ENCODE data around the gene STAM.

STAM gene

GRCh38 chr10:17682236-17682946 lies 38.4 kb downstream of the STAM start:
- peaks cover 9% of the 10 kb centered on the region; the same call in 1 of the 2 replicates for H3K4me1 ChIP-seq (ENCODE audit: insufficient read depth, low read length)
- no peaks in the 10 kb centered on the region for H3K27me3 ChIP-seq (ENCODE audit: insufficient read depth, low read length)
- no peak overlapping the region for H3K27ac ChIP-seq (ENCODE audit: low read length)
- no peak overlapping the region for H3K4me3 ChIP-seq (ENCODE audit: low read length)
- H3K36me3 ChIP-seq (ENCODE audit: insufficient read depth, low read depth, low read length), result no peaks in the 10 kb centered on the region
- H3K9me3 ChIP-seq (ENCODE audit: insufficient read depth, low read depth, low read length), result no peaks in the 10 kb centered on the region
- H3K9ac ChIP-seq (ENCODE audit: low read depth, low read length), result no peak overlapping the region

- no peak overlapping the region for H3K9ac ChIP-seq (ENCODE audit: low read depth, low read length)
- no peak overlapping the region for H3K27ac ChIP-seq (ENCODE audit: low read length)
- H3K4me3 ChIP-seq (ENCODE audit: low read length), result no peak overlapping the region
- no peaks in the 10 kb centered on the region for H3K36me3 ChIP-seq (ENCODE audit: insufficient read depth, low read depth, low read length)
- no peaks in the 10 kb centered on the region for H3K9me3 ChIP-seq (ENCODE audit: insufficient read depth, low read depth, low read length)
- H3K4me1 ChIP-seq (ENCODE audit: insufficient read depth, low read length), result peaks cover 9% of the 10 kb centered on the region; the same call in 1 of the 2 replicates
- H3K27me3 ChIP-seq (ENCODE audit: insufficient read depth, low read length), result no peaks in the 10 kb centered on the region
These were observed 39.6 kb downstream of the STAM start for GRCh38 chr10:17683541-17683940.

GRCh38 chr10:17684537-17684936 lies 40.6 kb downstream of the STAM start:
- Histone ChIP-seq H3K9ac (ENCODE audit: low read depth, low read length) (no peak overlapping the region), H3K4me3 (ENCODE audit: low read length) (no peak overlapping the region), H3K27ac (ENCODE audit: low read length) (no peak overlapping the region), H3K4me1 (ENCODE audit: insufficient read depth, low read length) (peaks cover 5% of the 10 kb centered on the region; the same call in 1 of the 2 replicates), H3K9me3 (ENCODE audit: insufficient read depth, low read depth, low read length) (no peaks in the 10 kb centered on the region), H3K27me3 (ENCODE audit: insufficient read depth, low read length) (no peaks in the 10 kb centered on the region), H3K36me3 (ENCODE audit: insufficient read depth, low read depth, low read length) (peaks cover 6% of the 10 kb centered on the region; the same call in 1 of the 2 replicates)

GRCh38 chr10:17685233-17685840 lies 41.4 kb downstream of the STAM start:
- Histone ChIP-seq H3K27ac (ENCODE audit: low read length) (no peak overlapping the region), H3K9ac (ENCODE audit: low read depth, low read length) (no peak overlapping the region), H3K4me3 (ENCODE audit: low read length) (no peak overlapping the region), H3K27me3 (ENCODE audit: insufficient read depth, low read length) (no peaks in the 10 kb centered on the region), H3K9me3 (ENCODE audit: insufficient read depth, low read depth, low read length) (no peaks in the 10 kb centered on the region), H3K4me1 (ENCODE audit: insufficient read depth, low read length) (no peaks in the 10 kb centered on the region; the same call in 1 of the 2 replicates), H3K36me3 (ENCODE audit: insufficient read depth, low read depth, low read length) (peaks cover 6% of the 10 kb centered on the region; the same call in 1 of the 2 replicates)

GRCh38 chr10:17687117-17687831 lies 43.3 kb downstream of the STAM start:
- H3K9me3 ChIP-seq (ENCODE audit: insufficient read depth, low read depth, low read length), result no peaks in the 10 kb centered on the region
- no peaks in the 10 kb centered on the region for H3K4me1 ChIP-seq (ENCODE audit: insufficient read depth, low read length)
- no peak overlapping the region for H3K4me3 ChIP-seq (ENCODE audit: low read length)
- H3K27me3 ChIP-seq (ENCODE audit: insufficient read depth, low read length), result no peaks in the 10 kb centered on the region
- no peak overlapping the region for H3K27ac ChIP-seq (ENCODE audit: low read length)
- H3K9ac ChIP-seq (ENCODE audit: low read depth, low read length), result no peak overlapping the region
- H3K36me3 ChIP-seq (ENCODE audit: insufficient read depth, low read depth, low read length), result peaks cover 6% of the 10 kb centered on the region; the same call in 1 of the 2 replicates

GRCh38 chr10:17689137-17689536 lies 45.2 kb downstream of the STAM start:
- peaks cover 17% of the 10 kb centered on the region; the same call in 1 of the 2 replicates for H3K36me3 ChIP-seq (ENCODE audit: insufficient read depth, low read depth, low read length)
- no peaks in the 10 kb centered on the region for H3K9me3 ChIP-seq (ENCODE audit: insufficient read depth, low read depth, low read length)
- H3K4me1 ChIP-seq (ENCODE audit: insufficient read depth, low read length), result no peaks in the 10 kb centered on the region
- H3K27ac ChIP-seq (ENCODE audit: low read length), result no peak overlapping the region
- H3K27me3 ChIP-seq (ENCODE audit: insufficient read depth, low read length), result no peaks in the 10 kb centered on the region
- no peak overlapping the region for H3K4me3 ChIP-seq (ENCODE audit: low read length)
- H3K9ac ChIP-seq (ENCODE audit: low read depth, low read length), result no peak overlapping the region

- Histone ChIP-seq H3K4me1 (ENCODE audit: insufficient read depth, low read length) (no peaks in the 10 kb centered on the region), H3K9ac (ENCODE audit: low read depth, low read length) (no peak overlapping the region), H3K27ac (ENCODE audit: low read length) (no peak overlapping the region), H3K9me3 (ENCODE audit: insufficient read depth, low read depth, low read length) (no peaks in the 10 kb centered on the region), H3K36me3 (ENCODE audit: insufficient read depth, low read depth, low read length) (peaks cover 37% of the 10 kb centered on the region; the same call in 1 of the 2 replicates), H3K4me3 (ENCODE audit: low read length) (no peak overlapping the region), H3K27me3 (ENCODE audit: insufficient read depth, low read length) (no peaks in the 10 kb centered on the region)
These were observed 49.1 kb downstream of the STAM start for GRCh38 chr10:17693009-17693408.

- no peaks in the 10 kb centered on the region for H3K4me1 ChIP-seq (ENCODE audit: insufficient read depth, low read length)
- H3K9ac ChIP-seq (ENCODE audit: low read depth, low read length), result no peak overlapping the region
- H3K27ac ChIP-seq (ENCODE audit: low read length), result no peak overlapping the region
- no peak overlapping the region for H3K4me3 ChIP-seq (ENCODE audit: low read length)
- H3K36me3 ChIP-seq (ENCODE audit: insufficient read depth, low read depth, low read length), result peaks cover 35% of the 10 kb centered on the region
- H3K27me3 ChIP-seq (ENCODE audit: insufficient read depth, low read length), result no peaks in the 10 kb centered on the region
- H3K9me3 ChIP-seq (ENCODE audit: insufficient read depth, low read depth, low read length), result no peaks in the 10 kb centered on the region
These were observed 54.7 kb downstream of the STAM start for GRCh38 chr10:17698696-17699095.

- H3K27ac ChIP-seq (ENCODE audit: low read length), result no peak overlapping the region
- no peaks in the 10 kb centered on the region for H3K9me3 ChIP-seq (ENCODE audit: insufficient read depth, low read depth, low read length)
- peaks cover 34% of the 10 kb centered on the region for H3K36me3 ChIP-seq (ENCODE audit: insufficient read depth, low read depth, low read length)
These were observed 57.4 kb downstream of the STAM start for GRCh38 chr10:17701301-17701700.

GRCh38 chr10:17703706-17704105 lies 59.8 kb downstream of the STAM start:
- H3K4me1 ChIP-seq (ENCODE audit: insufficient read depth, low read length), result no peaks in the 10 kb centered on the region
- H3K27me3 ChIP-seq (ENCODE audit: insufficient read depth, low read length), result no peaks in the 10 kb centered on the region
- no peak overlapping the region for H3K27ac ChIP-seq (ENCODE audit: low read length)
- H3K4me3 ChIP-seq (ENCODE audit: low read length), result no peak overlapping the region
- no peak overlapping the region for H3K9ac ChIP-seq (ENCODE audit: low read depth, low read length)
- peaks cover 31% of the 10 kb centered on the region for H3K36me3 ChIP-seq (ENCODE audit: insufficient read depth, low read depth, low read length)
- no peaks in the 10 kb centered on the region for H3K9me3 ChIP-seq (ENCODE audit: insufficient read depth, low read depth, low read length)

More at GRCh38 chr10:17701301-17701700, 57.4 kb downstream of the STAM start:
- Histone ChIP-seq H3K4me1 (ENCODE audit: insufficient read depth, low read length) (no peaks in the 10 kb centered on the region), H3K4me3 (ENCODE audit: low read length) (no peak overlapping the region), H3K9ac (ENCODE audit: low read depth, low read length) (no peak overlapping the region), H3K27me3 (ENCODE audit: insufficient read depth, low read length) (no peaks in the 10 kb centered on the region)

- no peak overlapping the region for H3K27ac ChIP-seq (ENCODE audit: low read length)
- peaks cover 48% of the 10 kb centered on the region for H3K36me3 ChIP-seq (ENCODE audit: insufficient read depth, low read depth, low read length)
- no peaks in the 10 kb centered on the region for H3K9me3 ChIP-seq (ENCODE audit: insufficient read depth, low read depth, low read length)
- no peak overlapping the region for H3K9ac ChIP-seq (ENCODE audit: low read depth, low read length)
- H3K4me3 ChIP-seq (ENCODE audit: low read length), result no peak overlapping the region
- no peaks in the 10 kb centered on the region for H3K27me3 ChIP-seq (ENCODE audit: insufficient read depth, low read length)
- no peaks in the 10 kb centered on the region for H3K4me1 ChIP-seq (ENCODE audit: insufficient read depth, low read length)
These were observed 64.9 kb downstream of the STAM start for GRCh38 chr10:17708821-17709220.

Measured in iPS-20b (cell line).